ENCODE results near the gene AGFG2.
"Not testable (repeated sequence)": the region's sequence is repeated elsewhere in the genome, so short reads cannot be mapped to it uniquely, and the experiment has no call there.

Gene AGFG2

GRCh38 chr7:100553032-100553431, 14.0 kb downstream of the AGFG2 start:
- no peak for DNase-seq

- no peak for DNase-seq
Measured at GRCh38 chr7:100555701-100556100, 16.7 kb downstream of the AGFG2 start.

- no peak for DNase-seq
Measured at GRCh38 chr7:100556541-100556940, 17.5 kb downstream of the AGFG2 start.

GRCh38 chr7:100559127-100559526, 20.1 kb downstream of the AGFG2 start:
- DNase-seq, result no peak

- no peak for DNase-seq
Measured at GRCh38 chr7:100561491-100562194, 22.6 kb downstream of the AGFG2 start.

GRCh38 chr7:100562195-100563099, 23.4 kb downstream of the AGFG2 start:
- DNase-seq, result no peak

GRCh38 chr7:100563100-100563564, 24.1 kb downstream of the AGFG2 start:
- no peak for DNase-seq

GRCh38 chr7:100563809-100564400, 24.9 kb downstream of the AGFG2 start:
- no peak for DNase-seq

- not testable (repeated sequence) for DNase-seq
Measured at GRCh38 chr7:100564405-100564804, 25.4 kb downstream of the AGFG2 start.

- DNase-seq, result no peak
Measured at GRCh38 chr7:100565133-100565571, 26.1 kb downstream of the AGFG2 start.

GRCh38 chr7:100566018-100566531, 27.1 kb downstream of the AGFG2 start:
- no peak for DNase-seq

- DNase-seq, result no peak
Measured at GRCh38 chr7:100567031-100567730, 28.2 kb downstream of the AGFG2 start.

GRCh38 chr7:100567751-100568175, 28.8 kb downstream of the AGFG2 start:
- DNase-seq, result no peak

- no peak for DNase-seq
Measured at GRCh38 chr7:100568176-100568895, 29.3 kb downstream of the AGFG2 start.

GRCh38 chr7:100568896-100569844, 30.2 kb downstream of the AGFG2 start:
- no peak for DNase-seq

GRCh38 chr7:100570954-100571828, 32.2 kb downstream of the AGFG2 start:
- DNase-seq, result no peak

GRCh38 chr7:100571829-100572116, 32.8 kb downstream of the AGFG2 start:
- DNase-seq, result no peak

- no peak for DNase-seq
Measured at GRCh38 chr7:100572281-100572948, 33.4 kb downstream of the AGFG2 start.

GRCh38 chr7:100572949-100573675, 34.1 kb downstream of the AGFG2 start:
- no peak for DNase-seq
